Mesenchymal stem cell (in vitro differentiated cells and primary cell): Measurements from ENCODE around the gene WDR93.
A peak's percentile ranks its signal among the peaks of the same experiment; 100 is the strongest.

Experiments
- DNase-seq: peaks from one replicate; pipeline ENCODE4 v3.0.0-alpha.2; 2013
- H2AFZ ChIP-seq: one replicate; pipeline ENCODE4 v1.6.1; 2013; ENCODE audit warnings: low read depth, mild to moderate bottlenecking, control low read depth, inconsistent platforms, low read length, moderate library complexity
- H2AK5ac ChIP-seq: 2 replicates; pipeline ENCODE4 v1.6.1; 2013; ENCODE audit warnings: low read length, moderate library complexity, mild to moderate bottlenecking, inconsistent platforms; ENCODE audit not compliant: severe bottlenecking
- H2BK120ac ChIP-seq: one replicate; pipeline ENCODE4 v1.6.1; 2013; ENCODE audit warnings: low read depth, mild to moderate bottlenecking, inconsistent platforms, low read length, moderate library complexity
- H2BK12ac ChIP-seq, 2 experiments: one replicate each; pipeline ENCODE4 v1.6.1; 2013; ENCODE audit warnings: inconsistent platforms in 2 of 2, low read length in 2 of 2, mild to moderate bottlenecking in 2 of 2, moderate library complexity in 2 of 2, control low read depth in 1 of 2
- H2BK15ac ChIP-seq: one replicate; pipeline ENCODE4 v1.6.1; 2013; ENCODE audit warnings: mild to moderate bottlenecking, low read depth, inconsistent platforms; ENCODE audit not compliant: poor library complexity, severe bottlenecking
- H2BK5ac ChIP-seq: 2 replicates; pipeline ENCODE4 v1.6.1; 2013; ENCODE audit warnings: low read depth, mild to moderate bottlenecking, low read length, control low read depth, inconsistent platforms; ENCODE audit not compliant: poor library complexity, severe bottlenecking
- H3K14ac ChIP-seq, 2 experiments: one replicate each; pipeline ENCODE4 v1.6.1; 2013; ENCODE audit warnings: inconsistent platforms in 2 of 2, low read length in 2 of 2, control low read depth in 1 of 2, mild to moderate bottlenecking in 1 of 2, moderate library complexity in 1 of 2
- H3K18ac ChIP-seq, 2 experiments: one replicate each; pipeline ENCODE4 v1.6.1; 2013; ENCODE audit warnings: inconsistent platforms in 2 of 2, low read length in 2 of 2, control low read depth in 1 of 2, low read depth in 1 of 2, mild to moderate bottlenecking in 1 of 2
- H3K23ac ChIP-seq, 2 experiments: one replicate each; pipeline ENCODE4 v1.6.1; 2013; ENCODE audit warnings: inconsistent platforms in 2 of 2, low read length in 2 of 2, mild to moderate bottlenecking in 2 of 2, moderate library complexity in 2 of 2, control low read depth in 1 of 2
- H3K27ac ChIP-seq: 2 replicates; pipeline ENCODE4 v1.5.1; 2013; ENCODE audit warnings: mild to moderate bottlenecking, moderate library complexity, low read length, control low read depth, inconsistent platforms; ENCODE audit not compliant: poor library complexity, severe bottlenecking
- H3K27me3 ChIP-seq, 2 experiments: 2 replicates each; pipeline versions ENCODE4 v1.6.1 to v1.7.0; 2013; ENCODE audit warnings: low read length in 2 of 2, mild to moderate bottlenecking in 2 of 2, moderate library complexity in 2 of 2, control low read depth in 1 of 2, inconsistent platforms in 1 of 2; ENCODE audit not compliant: control insufficient read depth in 1 of 2, insufficient read depth in 1 of 2
- H3K36me3 ChIP-seq, 2 experiments: 2 replicates each; pipeline versions ENCODE4 v1.6.1 to v1.7.0; 2013; ENCODE audit warnings: low read length in 2 of 2, control low read depth in 1 of 2, inconsistent platforms in 1 of 2, low read depth in 1 of 2, mild to moderate bottlenecking in 1 of 2; ENCODE audit not compliant: insufficient read depth in 2 of 2, control insufficient read depth in 1 of 2
- H3K4ac ChIP-seq, 2 experiments: one replicate each; pipeline ENCODE4 v1.6.1; 2013; ENCODE audit warnings: inconsistent platforms in 2 of 2, low read length in 2 of 2, mild to moderate bottlenecking in 2 of 2, moderate library complexity in 2 of 2, control low read depth in 1 of 2, low read depth in 1 of 2
- H3K4me1 ChIP-seq: 2 replicates; pipeline ENCODE4 v1.6.1; 2013; ENCODE audit warnings: low read depth, low read length, control low read depth; ENCODE audit not compliant: control insufficient read depth, insufficient read depth
- H3K4me2 ChIP-seq: 2 replicates; pipeline ENCODE4 v1.6.1; 2013; ENCODE audit warnings: low read length, mild to moderate bottlenecking, inconsistent platforms; ENCODE audit not compliant: poor library complexity, severe bottlenecking
- H3K4me3 ChIP-seq, 2 experiments: 2 replicates each; pipeline versions ENCODE4 v1.5.1 to v1.7.0; 2013; ENCODE audit warnings: low read length in 2 of 2, mild to moderate bottlenecking in 2 of 2, control low read depth in 1 of 2, low read depth in 1 of 2; ENCODE audit not compliant: insufficient read depth in 1 of 2
- H3K79me1 ChIP-seq: replicated peaks from 2 replicates; pipeline ENCODE4 v1.6.1; 2013; ENCODE audit warnings: mild to moderate bottlenecking, control low read depth, low read length, inconsistent platforms; ENCODE audit not compliant: poor library complexity, severe bottlenecking
- H3K9ac ChIP-seq: 2 replicates; pipeline ENCODE4 v1.7.0; 2013; ENCODE audit warnings: mild to moderate bottlenecking, low read length, moderate library complexity
- H3K9me3 ChIP-seq: 2 replicates; pipeline ENCODE4 v1.7.0; 2013; ENCODE audit warnings: mild to moderate bottlenecking, low read length; ENCODE audit not compliant: control insufficient read depth
- H4K8ac ChIP-seq: one replicate; pipeline ENCODE4 v1.6.1; 2013; ENCODE audit warnings: inconsistent platforms, mild to moderate bottlenecking, low read length, moderate library complexity
- H4K91ac ChIP-seq: one replicate; pipeline ENCODE4 v1.6.1; 2013; ENCODE audit warnings: mild to moderate bottlenecking, low read length, inconsistent platforms
- WGBS: methylation state at CpG from one replicate; pipeline ENCODE4 v1.1.7; 2013; ENCODE audit warnings: mixed read lengths; 5-methylcytosine and 5-hydroxymethylcytosine counted together

Gene WDR93

DNA sequence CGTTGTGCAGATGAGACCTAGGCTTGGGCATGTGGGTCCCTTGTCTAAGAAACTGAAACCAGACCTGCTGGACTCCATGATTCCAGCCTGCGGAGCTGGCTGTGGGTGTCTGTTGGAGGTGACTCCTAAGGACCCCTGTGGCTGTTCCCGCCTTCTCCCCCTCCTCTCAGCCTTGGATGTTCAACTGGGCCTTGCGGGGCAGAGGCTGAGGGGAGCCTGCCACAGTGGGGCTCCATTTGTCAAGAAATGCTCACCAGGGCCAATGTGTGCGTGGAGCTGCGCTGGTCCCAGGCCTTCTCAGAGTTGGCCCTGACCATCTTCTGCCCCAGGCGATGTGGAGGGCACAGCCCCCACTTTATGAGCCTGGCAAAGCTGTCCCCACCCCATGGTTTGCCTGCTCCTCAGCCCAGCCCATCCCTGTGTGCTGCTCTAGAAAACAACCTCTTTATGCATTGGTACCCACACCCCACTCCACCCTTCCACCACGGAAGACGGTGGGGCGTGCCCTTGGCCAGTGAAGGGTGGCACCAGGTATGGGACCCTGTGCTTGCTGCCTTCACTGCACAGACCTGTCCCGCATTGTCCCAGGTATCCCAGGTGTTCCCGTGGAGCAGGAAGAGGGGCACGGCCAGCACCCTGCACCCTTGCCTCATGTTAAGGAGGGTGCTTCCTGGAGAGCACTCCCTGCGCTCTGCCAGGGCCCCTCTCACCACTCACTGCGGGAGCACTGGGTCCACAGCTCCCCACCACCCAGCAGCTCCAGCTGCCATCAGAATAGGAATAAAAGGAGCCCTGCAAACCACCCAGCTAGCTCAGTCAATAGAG is 93.5 kb downstream of the WDR93 start:
- no peak overlapping the region for H2BK12ac ChIP-seq
- peak overlapping the region in 1 of 2 experiments; percentile 4 for H3K4me3 ChIP-seq
- DNase-seq: peak; percentile 10
- no peak overlapping the region for H2AFZ ChIP-seq
- H2BK15ac ChIP-seq: no peak overlapping the region
- no peaks in the 10 kb centered on the region for H3K9me3 ChIP-seq
- H3K4ac ChIP-seq: no peak overlapping the region
- no peaks in the 10 kb centered on the region for H3K27me3 ChIP-seq
- WGBS: 75% methylated on average over 15 of the region's 15 CpGs
- peak overlapping the region; percentile 12 for H3K9ac ChIP-seq
- no peaks in the 10 kb centered on the region for H3K79me1 ChIP-seq
- H2BK5ac ChIP-seq: no peak overlapping the region
- peaks cover 14 to 49% of the 10 kb centered on the region in 2 experiments for H3K36me3 ChIP-seq
- H3K4me2 ChIP-seq: no peak overlapping the region
- H2AK5ac ChIP-seq: no peak overlapping the region
- peak overlapping the region in 1 of 2 experiments; percentile 69 for H3K18ac ChIP-seq
- peaks cover 4% of the 10 kb centered on the region for H3K4me1 ChIP-seq
- H3K14ac ChIP-seq: peak overlapping the region in 1 of 2 experiments; percentile 92
- H4K8ac ChIP-seq: no peak overlapping the region
- H4K91ac ChIP-seq: peak overlapping the region; percentile 6
- H3K23ac ChIP-seq: peak overlapping the region in 1 of 2 experiments; percentile 26
- H3K27ac ChIP-seq: no peak overlapping the region
- H2BK120ac ChIP-seq: no peak overlapping the region

DNA sequence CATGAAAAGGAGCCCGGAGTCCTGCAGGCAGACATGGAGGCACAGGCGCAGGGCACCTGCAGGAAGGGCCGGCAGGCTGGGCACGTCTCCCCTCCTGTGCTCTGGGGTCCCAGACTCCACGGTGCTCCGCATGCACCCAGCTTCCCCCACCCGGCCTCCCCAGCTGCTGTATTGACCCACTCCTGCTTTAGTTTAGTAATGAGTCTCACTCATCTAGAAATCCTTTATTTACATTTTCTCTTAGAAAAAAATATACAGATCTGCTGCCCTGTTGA is 94.0 kb downstream of the WDR93 start:
- no peak overlapping the region for H3K4me3 ChIP-seq
- peaks cover 4% of the 10 kb centered on the region for H3K4me1 ChIP-seq
- H2BK15ac ChIP-seq: no peak overlapping the region
- H3K79me1 ChIP-seq: no peaks in the 10 kb centered on the region
- no peak overlapping the region for H3K9ac ChIP-seq
- no peak overlapping the region for H2BK120ac ChIP-seq
- 99% methylated on average over 7 of the region's 7 CpGs for WGBS
- H3K27me3 ChIP-seq: no peaks in the 10 kb centered on the region
- H3K9me3 ChIP-seq: no peaks in the 10 kb centered on the region
- H3K27ac ChIP-seq: no peak overlapping the region
- peaks cover 14 to 53% of the 10 kb centered on the region in 2 experiments for H3K36me3 ChIP-seq
- no peak overlapping the region for H2BK12ac ChIP-seq
- no peak overlapping the region for H4K91ac ChIP-seq
- no peak overlapping the region for H2AK5ac ChIP-seq
- no peak for DNase-seq
- H4K8ac ChIP-seq: no peak overlapping the region
- no peak overlapping the region for H2BK5ac ChIP-seq
- no peak overlapping the region for H3K4ac ChIP-seq
- no peak overlapping the region for H3K4me2 ChIP-seq
- no peak overlapping the region for H3K18ac ChIP-seq
- H3K23ac ChIP-seq: no peak overlapping the region
- no peak overlapping the region for H2AFZ ChIP-seq
- H3K14ac ChIP-seq: no peak overlapping the region

DNA sequence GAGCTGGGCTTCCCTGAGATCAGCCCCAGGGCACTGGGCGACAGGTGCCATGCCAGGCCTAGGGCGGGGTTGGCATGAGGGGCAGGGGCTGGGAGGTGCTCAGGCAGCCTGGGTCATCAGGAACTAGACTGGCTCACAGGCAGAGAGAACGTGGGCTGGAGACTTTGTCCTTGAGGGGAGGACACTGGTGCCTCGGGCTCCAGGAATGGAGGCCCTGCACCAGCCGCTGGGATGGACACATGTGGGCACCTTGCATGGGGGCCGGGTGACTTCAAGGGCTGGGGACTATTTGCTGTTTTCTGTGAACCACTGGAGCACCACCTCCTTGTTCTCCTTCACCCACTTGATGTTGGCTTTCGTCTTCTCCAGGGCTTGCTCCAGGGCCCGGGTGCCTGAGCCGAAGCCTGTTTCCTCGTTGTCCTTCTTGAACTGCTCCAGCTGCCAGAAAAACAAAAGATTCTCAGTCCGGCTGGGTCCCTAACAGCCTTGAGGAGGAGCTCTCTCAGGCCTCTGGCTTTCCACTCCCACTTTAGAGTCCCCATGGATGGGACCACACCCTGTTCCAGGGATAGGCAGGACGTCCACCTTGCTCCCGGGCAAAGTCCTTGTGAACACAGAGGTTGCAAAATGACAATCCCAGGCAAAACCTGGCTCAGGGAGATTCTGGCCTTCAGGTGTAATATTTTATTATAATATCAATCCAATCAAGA is 94.6 kb downstream of the WDR93 start:
- no peak overlapping the region for H3K23ac ChIP-seq
- no peak overlapping the region for H3K4me3 ChIP-seq
- no peaks in the 10 kb centered on the region for H3K9me3 ChIP-seq
- H2BK12ac ChIP-seq: no peak overlapping the region
- H3K14ac ChIP-seq: no peak overlapping the region
- no peaks in the 10 kb centered on the region for H3K79me1 ChIP-seq
- H3K36me3 ChIP-seq: peaks cover 15 to 56% of the 10 kb centered on the region in 2 experiments
- H2BK120ac ChIP-seq: no peak overlapping the region
- peak overlapping the region; percentile 40 for H3K9ac ChIP-seq
- H3K27ac ChIP-seq: no peak overlapping the region
- H2AFZ ChIP-seq: no peak overlapping the region
- peaks cover 4% of the 10 kb centered on the region for H3K4me1 ChIP-seq
- WGBS: 97% methylated on average over 12 of the region's 13 CpGs
- H4K91ac ChIP-seq: no peak overlapping the region
- no peak overlapping the region for H2BK5ac ChIP-seq
- H3K18ac ChIP-seq: no peak overlapping the region
- H2AK5ac ChIP-seq: no peak overlapping the region
- no peak for DNase-seq
- H3K27me3 ChIP-seq: no peaks in the 10 kb centered on the region
- no peak overlapping the region for H2BK15ac ChIP-seq
- no peak overlapping the region for H4K8ac ChIP-seq
- H3K4ac ChIP-seq: no peak overlapping the region
- H3K4me2 ChIP-seq: no peak overlapping the region

DNA sequence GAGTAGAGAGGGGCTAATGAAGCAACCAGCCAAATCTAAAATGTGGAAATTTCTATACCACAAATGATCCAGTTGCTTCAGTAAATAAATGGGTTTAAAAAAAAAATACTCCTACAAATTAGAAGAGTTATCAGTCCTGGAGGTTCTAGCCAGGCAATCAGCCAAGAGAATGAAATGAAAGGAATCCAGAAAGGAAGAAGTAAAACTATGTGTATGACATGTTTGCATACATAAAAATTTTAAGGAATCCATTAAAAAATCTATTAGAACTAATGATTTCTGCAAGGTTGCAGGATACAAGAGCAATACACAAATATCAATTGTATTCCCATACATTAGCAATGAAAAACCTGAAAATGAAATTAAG is 95.1 kb downstream of the WDR93 start:
- DNase-seq: no peak
- Histone ChIP-seq H2BK15ac (no peak overlapping the region), H3K27me3 (no peaks in the 10 kb centered on the region), H3K79me1 (no peaks in the 10 kb centered on the region), H3K4ac (no peak overlapping the region), H3K36me3 (peaks cover 19 to 62% of the 10 kb centered on the region in 2 experiments), H2AK5ac (no peak overlapping the region), H3K18ac (no peak overlapping the region), H3K9me3 (no peaks in the 10 kb centered on the region), H2BK5ac (no peak overlapping the region), H3K27ac (no peak overlapping the region), H4K8ac (no peak overlapping the region), H3K4me3 (no peak overlapping the region), H3K4me1 (peaks cover 4% of the 10 kb centered on the region), H3K14ac (no peak overlapping the region), H2BK120ac (no peak overlapping the region), H2BK12ac (no peak overlapping the region), H4K91ac (no peak overlapping the region), H3K4me2 (no peak overlapping the region), H3K9ac (peak overlapping the region; percentile 40), H3K23ac (no peak overlapping the region), H2AFZ (no peak overlapping the region)
